Activated CD4-positive, alpha-beta T cell treated with anti-CD3 and anti-CD28 coated beads, Interleukin-2, amount 10 ng/mL, durations not matched to agents 24 days and 14 days (primary cell): Measurements from ENCODE around the gene LINGO1. TPM values are rescaled to one million over a fixed set of nuclear protein-coding genes. Genes with fewer than 3 reads are reported as not detected.

Source experiments
- DNase-seq: peaks from one replicate; pipeline ENCODE4 v3.0.0; 2022
- H3K27ac Mint-ChIP-seq: one replicate; pipeline ENCODE4 v1.8.0; 2022; ENCODE audit warnings: mild to moderate bottlenecking, mixed read lengths
- H3K27me3 Mint-ChIP-seq: one replicate; pipeline ENCODE4 v1.8.0; 2022; ENCODE audit warnings: mixed read lengths
- H3K36me3 Mint-ChIP-seq: one replicate; pipeline ENCODE4 v1.8.0; 2022; ENCODE audit warnings: low read depth, mild to moderate bottlenecking, mixed read lengths
- H3K4me1 Mint-ChIP-seq: one replicate; pipeline ENCODE4 v1.8.0; 2021; ENCODE audit warnings: mixed read lengths
- H3K4me3 Mint-ChIP-seq: one replicate; pipeline ENCODE4 v1.8.0; 2022; ENCODE audit warnings: mild to moderate bottlenecking, moderate library complexity, mixed read lengths
- H3K9me3 Mint-ChIP-seq: one replicate; pipeline ENCODE4 v1.8.0; 2021; ENCODE audit warnings: mixed read lengths
- intact Hi-C: fragments of 100-400 bp; cut with micrococcal nuclease; formaldehyde crosslinking; loops from one replicate; pipeline ENCODE4 v1.15.1; 2023
- total RNA-seq: library from RNA; stranded (reverse); gene quantifications from 2 replicates; pipeline ENCODE4 v1.2.3, GENCODE V29; 2022

The LINGO1 gene
- total RNA-seq, 1 donor from 2014 or later, result not detected

- H3K27me3 Mint-ChIP-seq, result peaks cover 3% of the 10 kb centered on the region
- intact Hi-C loops, result no loop called here
- no peak overlapping the region for H3K4me3 Mint-ChIP-seq
- no peak overlapping the region for H3K27ac Mint-ChIP-seq
- H3K36me3 Mint-ChIP-seq, result no peaks in the 10 kb centered on the region
- H3K4me1 Mint-ChIP-seq, result peaks cover 3% of the 10 kb centered on the region
- DNase-seq, result no peak
- H3K9me3 Mint-ChIP-seq, result no peaks in the 10 kb centered on the region
These were observed 66.6 kb downstream of the LINGO1 start for GRCh38 chr15:77566092-77566491.

DNA sequence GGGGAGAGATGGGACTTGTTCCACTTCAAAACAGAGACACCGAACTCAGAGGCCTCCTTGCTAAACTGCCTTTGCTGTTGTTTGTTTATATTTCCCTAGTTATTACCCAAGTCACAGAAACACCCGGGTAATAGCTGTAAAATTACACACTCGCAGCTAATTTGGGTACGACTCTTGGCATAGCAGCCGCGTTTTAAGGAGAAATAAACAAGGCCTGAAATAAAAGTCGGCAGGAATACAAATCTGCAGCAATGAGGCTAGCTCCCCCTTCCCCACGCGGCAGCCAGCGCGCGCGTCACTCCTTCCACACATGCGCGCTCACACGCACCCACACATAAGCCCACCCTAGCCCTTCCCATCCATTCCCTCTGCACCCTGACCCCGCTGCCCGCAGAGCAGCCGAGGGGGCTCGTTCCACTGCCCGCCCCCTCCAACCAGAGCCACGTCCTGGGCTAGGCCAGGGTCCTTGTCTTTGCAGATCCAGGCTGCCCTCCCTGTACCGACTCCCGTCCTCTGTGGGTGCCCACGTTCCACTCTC is 67.3 kb downstream of the LINGO1 start:
- Mint-ChIP-seq H3K9me3 (no peaks in the 10 kb centered on the region), H3K4me1 (peaks cover 3% of the 10 kb centered on the region), H3K27me3 (peaks cover 3% of the 10 kb centered on the region), H3K36me3 (no peaks in the 10 kb centered on the region), H3K27ac (no peak overlapping the region), H3K4me3 (no peak overlapping the region)
- intact Hi-C loops, result no loop called here
- no peak for DNase-seq

DNA sequence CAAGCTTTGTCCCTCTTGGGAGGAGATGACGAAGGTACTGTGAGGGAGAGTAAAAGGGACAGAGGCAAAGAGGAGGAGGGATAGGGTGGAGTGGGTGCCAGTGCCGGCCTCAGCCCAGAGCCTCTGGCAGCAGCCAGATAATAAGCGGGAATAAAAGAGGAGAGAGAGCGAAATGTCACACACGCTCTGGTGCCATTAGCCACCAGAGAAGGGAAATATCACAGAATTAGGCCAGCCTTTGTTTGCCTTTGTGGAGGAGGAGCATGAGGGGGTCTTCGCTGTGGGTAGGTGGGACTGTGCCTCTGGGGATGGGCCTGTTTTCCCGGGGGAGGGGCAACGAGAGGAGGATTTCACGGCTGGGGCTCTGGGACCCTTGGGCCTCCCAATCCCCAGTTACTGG is 67.8 kb downstream of the LINGO1 start:
- H3K27ac Mint-ChIP-seq, result no peak overlapping the region
- no peaks in the 10 kb centered on the region for H3K9me3 Mint-ChIP-seq
- H3K4me3 Mint-ChIP-seq, result no peak overlapping the region
- intact Hi-C loops, result no loop called here
- H3K36me3 Mint-ChIP-seq, result no peaks in the 10 kb centered on the region
- H3K4me1 Mint-ChIP-seq, result peaks cover 3% of the 10 kb centered on the region
- DNase-seq, result no peak
- H3K27me3 Mint-ChIP-seq, result peaks cover 3% of the 10 kb centered on the region

- Mint-ChIP-seq H3K4me1 (no peaks in the 10 kb centered on the region), H3K36me3 (no peaks in the 10 kb centered on the region), H3K4me3 (no peak overlapping the region), H3K27ac (no peak overlapping the region), H3K9me3 (no peaks in the 10 kb centered on the region), H3K27me3 (peaks cover 3% of the 10 kb centered on the region)
- DNase-seq, result no peak
- intact Hi-C loops, result no loop called here
These were observed 68.4 kb downstream of the LINGO1 start for GRCh38 chr15:77564341-77564740.

DNA sequence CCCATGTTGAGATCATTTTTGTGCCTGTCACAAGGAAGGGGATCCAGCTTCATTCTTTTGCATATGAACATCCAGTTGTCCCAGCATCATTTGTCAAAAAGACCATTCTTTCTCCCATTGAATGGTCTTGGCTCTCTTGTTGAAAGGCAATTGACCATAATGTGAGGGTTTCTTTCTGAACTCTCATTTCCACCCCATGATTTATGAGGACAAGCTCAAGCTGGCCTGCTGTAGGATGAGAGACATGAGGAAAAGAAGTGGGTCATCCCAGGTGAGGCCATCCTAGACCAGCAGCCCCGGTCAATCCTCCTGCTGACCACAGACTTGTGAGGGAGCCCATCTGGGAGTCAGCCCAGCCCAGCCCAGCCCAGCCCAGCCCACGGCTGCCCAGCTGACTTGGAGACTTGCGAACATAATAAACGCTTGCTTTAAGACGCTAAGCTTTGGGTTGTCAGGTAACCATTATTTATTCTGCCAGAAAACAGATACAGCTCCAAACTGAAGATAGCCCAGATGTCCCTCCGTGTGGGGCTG is 69.0 kb downstream of the LINGO1 start:
- no peak for DNase-seq
- no peaks in the 10 kb centered on the region for H3K9me3 Mint-ChIP-seq
- no peak overlapping the region for H3K4me3 Mint-ChIP-seq
- no peak overlapping the region for H3K27ac Mint-ChIP-seq
- H3K4me1 Mint-ChIP-seq, result no peaks in the 10 kb centered on the region
- intact Hi-C loops, result no loop called here
- H3K27me3 Mint-ChIP-seq, result peaks cover 3% of the 10 kb centered on the region
- H3K36me3 Mint-ChIP-seq, result no peaks in the 10 kb centered on the region

Other genes with a start within 250 kb of the LINGO1 start
- 25.9 and 28.2 TPM in 2 replicates for gene PEAK1, start 212.8 kb downstream of the LINGO1 start, total RNA-seq
- gene HMG20A, start 212.0 kb downstream of the LINGO1 start, total RNA-seq, result 42.3 and 46.4 TPM in 2 replicates